ENCODE measurements around the gene CNN2.

Gene CNN2

GRCh38 chr19:1084024-1084868, 57.8 kb downstream of the CNN2 start:
- POLR2A ChIA-PET, result interaction anchor here (1.7 to 2.8 kb wide), 2 partner anchors 10 to 16 kb away, joined by 4 to 11 read pairs; no protein-coding TSS in a partner anchor
- TF ChIP-seq NFRKB (IDR thresholded peaks at IDR 0.05), result no peak
- CTCF ChIA-PET, result interaction anchor here (0.8 kb wide), 1 partner anchor 29 kb away, joined by 3 read pairs; no protein-coding TSS in a partner anchor
- DNase-seq (ENCODE audit: extremely low spot score), result no peak

GRCh38 chr19:1085053-1085658, 58.7 kb downstream of the CNN2 start:
- DNase-seq (ENCODE audit: extremely low spot score), result no peak
- TF ChIP-seq ELF4 (IDR thresholded peaks at IDR 0.05) (no peak), BHLHE40 (IDR thresholded peaks at IDR 0.05; ENCODE audit: borderline replicate concordance) (no peak), NFRKB (IDR thresholded peaks at IDR 0.05) (no peak), ARNT (IDR thresholded peaks at IDR 0.05) (no peak), SP1 (IDR thresholded peaks at IDR 0.05) (no peak), ZNF384 (IDR thresholded peaks at IDR 0.05) (no peak), TARDBP (IDR thresholded peaks at IDR 0.05) (no peak), CTBP1 (IDR thresholded peaks at IDR 0.05; ENCODE audit: borderline replicate concordance) (no peak), HDGF (IDR thresholded peaks at IDR 0.05; ENCODE audit: borderline replicate concordance) (no peak), FOXK2 (IDR thresholded peaks at IDR 0.05) (no peak), SUZ12 (IDR thresholded peaks at IDR 0.05) (no peak), FOXM1 (IDR thresholded peaks at IDR 0.05; ENCODE audit: borderline replicate concordance) (no peak), L3MBTL2 (conservative IDR thresholded peaks at IDR 0.05) (no peak; the same call in 1 of the 2 replicates), PKNOX1 (IDR thresholded peaks at IDR 0.05) (no peak), LEF1 (IDR thresholded peaks at IDR 0.05; ENCODE audit: borderline replicate concordance) (no peak), FOXA1 (IDR thresholded peaks at IDR 0.05) (no peak)
- ChIA-PET POLR2A (interaction anchor here (1.7 to 2.8 kb wide), 2 partner anchors 9 to 17 kb away, joined by 4 to 11 read pairs; no protein-coding TSS in a partner anchor), CTCF (interaction anchor here (0.8 kb wide), 1 partner anchor 28 kb away, joined by 3 read pairs; no protein-coding TSS in a partner anchor)

DNA sequence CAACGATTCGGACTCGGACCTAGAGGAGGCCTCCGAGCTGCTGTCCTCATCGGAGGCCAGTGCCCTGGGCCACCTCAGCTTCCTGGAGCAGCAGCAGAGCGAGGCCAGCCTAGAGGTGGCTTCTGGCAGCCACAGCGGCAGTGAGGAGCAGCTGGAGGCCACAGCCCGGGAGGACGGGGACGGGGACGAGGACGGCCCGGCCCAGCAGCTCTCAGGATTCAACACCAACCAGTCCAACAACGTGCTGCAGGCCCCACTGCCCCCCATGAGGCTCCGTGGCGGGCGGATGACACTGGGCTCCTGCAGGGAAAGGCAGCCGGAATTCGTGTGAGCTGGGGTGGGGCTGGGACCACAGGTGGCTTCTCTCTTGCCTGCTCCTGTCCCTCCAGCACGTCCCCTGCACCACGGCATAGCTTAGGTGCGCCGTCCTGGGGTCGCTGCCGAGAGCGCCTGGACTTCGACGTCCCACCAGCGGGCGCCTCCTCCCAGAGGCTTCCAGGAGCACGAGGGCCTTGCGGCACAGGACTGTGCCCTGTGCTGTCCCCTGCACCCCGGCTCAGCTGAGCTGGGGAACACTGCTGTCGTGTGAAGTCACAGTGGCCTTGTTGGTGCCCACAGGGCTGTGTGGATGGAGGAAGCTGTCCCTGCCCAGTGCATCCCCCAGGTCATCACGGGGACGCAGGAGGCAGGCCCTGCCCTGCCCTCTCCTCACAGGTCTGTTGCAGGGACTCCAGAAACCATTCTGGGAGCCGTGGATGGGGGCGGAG, 59.5 kb downstream of the CNN2 start:
- ChIA-PET CTCF (no interaction called here), POLR2A (interaction anchor here (2.8 kb wide), 1 partner anchor 8 kb away, joined by 11 read pairs; no protein-coding TSS in a partner anchor)
- no peak for TF ChIP-seq CTBP1 (IDR thresholded peaks at IDR 0.05; ENCODE audit: borderline replicate concordance)
- no peak for TF ChIP-seq FOXK2 (IDR thresholded peaks at IDR 0.05)
- TF ChIP-seq FOXM1 (IDR thresholded peaks at IDR 0.05; ENCODE audit: borderline replicate concordance), result no peak
- no peak for TF ChIP-seq TARDBP (IDR thresholded peaks at IDR 0.05)
- no peak for TF ChIP-seq L3MBTL2 (conservative IDR thresholded peaks at IDR 0.05)
- no peak for TF ChIP-seq NFRKB (IDR thresholded peaks at IDR 0.05)
- no peak for TF ChIP-seq BHLHE40 (IDR thresholded peaks at IDR 0.05; ENCODE audit: borderline replicate concordance)
- no peak for TF ChIP-seq SP1 (IDR thresholded peaks at IDR 0.05)
- TF ChIP-seq ARNT (IDR thresholded peaks at IDR 0.05), result no peak
- TF ChIP-seq ELF4 (IDR thresholded peaks at IDR 0.05), result no peak
- no peak for DNase-seq (ENCODE audit: extremely low spot score)

GRCh38 chr19:1086613-1087012, 60.2 kb downstream of the CNN2 start:
- CTCF ChIA-PET, result no interaction called here
- TF ChIP-seq SUZ12 (IDR thresholded peaks at IDR 0.05), result no peak
- TF ChIP-seq SP1 (IDR thresholded peaks at IDR 0.05), result no peak
- no peak for TF ChIP-seq FOXK2 (IDR thresholded peaks at IDR 0.05)
- TF ChIP-seq L3MBTL2 (conservative IDR thresholded peaks at IDR 0.05), result no peak
- TF ChIP-seq LEF1 (IDR thresholded peaks at IDR 0.05; ENCODE audit: borderline replicate concordance), result no peak
- TF ChIP-seq PKNOX1 (IDR thresholded peaks at IDR 0.05), result no peak
- no peak for TF ChIP-seq FOXA1 (IDR thresholded peaks at IDR 0.05)
- TF ChIP-seq ZNF384 (IDR thresholded peaks at IDR 0.05), result no peak
- no peak for TF ChIP-seq ARNT (IDR thresholded peaks at IDR 0.05)
- no peak for TF ChIP-seq HDGF (IDR thresholded peaks at IDR 0.05; ENCODE audit: borderline replicate concordance)
- TF ChIP-seq BHLHE40 (IDR thresholded peaks at IDR 0.05; ENCODE audit: borderline replicate concordance), result no peak
- no peak for TF ChIP-seq TARDBP (IDR thresholded peaks at IDR 0.05)
- TF ChIP-seq ELF4 (IDR thresholded peaks at IDR 0.05), result no peak
- TF ChIP-seq CTBP1 (IDR thresholded peaks at IDR 0.05; ENCODE audit: borderline replicate concordance), result no peak
- TF ChIP-seq NFRKB (IDR thresholded peaks at IDR 0.05), result no peak
- TF ChIP-seq FOXM1 (IDR thresholded peaks at IDR 0.05; ENCODE audit: borderline replicate concordance), result no peak
- DNase-seq (ENCODE audit: extremely low spot score), result no peak
- POLR2A ChIA-PET, result interaction anchor here (2.8 kb wide), 1 partner anchor 8 kb away, joined by 11 read pairs; no protein-coding TSS in a partner anchor

- CTCF ChIA-PET, result no interaction called here
- DNase-seq (ENCODE audit: extremely low spot score), result no peak
- POLR2A ChIA-PET, result no interaction called here
- TF ChIP-seq SP1 (IDR thresholded peaks at IDR 0.05) (no peak), BHLHE40 (IDR thresholded peaks at IDR 0.05; ENCODE audit: borderline replicate concordance) (no peak), CTBP1 (IDR thresholded peaks at IDR 0.05; ENCODE audit: borderline replicate concordance) (no peak), FOXA1 (IDR thresholded peaks at IDR 0.05) (no peak), ELF4 (IDR thresholded peaks at IDR 0.05) (no peak), PKNOX1 (IDR thresholded peaks at IDR 0.05) (no peak), SUZ12 (IDR thresholded peaks at IDR 0.05) (no peak), LEF1 (IDR thresholded peaks at IDR 0.05; ENCODE audit: borderline replicate concordance) (no peak), ZNF384 (IDR thresholded peaks at IDR 0.05) (no peak), FOXK2 (IDR thresholded peaks at IDR 0.05) (no peak), TARDBP (IDR thresholded peaks at IDR 0.05) (no peak), NFRKB (IDR thresholded peaks at IDR 0.05) (no peak), L3MBTL2 (conservative IDR thresholded peaks at IDR 0.05) (no peak), FOXM1 (IDR thresholded peaks at IDR 0.05; ENCODE audit: borderline replicate concordance) (no peak), HDGF (IDR thresholded peaks at IDR 0.05; ENCODE audit: borderline replicate concordance) (no peak), ARNT (IDR thresholded peaks at IDR 0.05) (no peak)
Measured at GRCh38 chr19:1087813-1088415, 61.5 kb downstream of the CNN2 start.
